ENCODE results near the gene CEACAM16. TPM values are rescaled to one million over a fixed set of nuclear protein-coding genes. Genes with fewer than 3 reads are reported as not detected.
"Not testable (repeated sequence)": the region's sequence is repeated elsewhere in the genome, so short reads cannot be mapped to it uniquely, and the experiment has no call there.

The CEACAM16 gene
- not detected in 2 replicates for total RNA-seq

DNA sequence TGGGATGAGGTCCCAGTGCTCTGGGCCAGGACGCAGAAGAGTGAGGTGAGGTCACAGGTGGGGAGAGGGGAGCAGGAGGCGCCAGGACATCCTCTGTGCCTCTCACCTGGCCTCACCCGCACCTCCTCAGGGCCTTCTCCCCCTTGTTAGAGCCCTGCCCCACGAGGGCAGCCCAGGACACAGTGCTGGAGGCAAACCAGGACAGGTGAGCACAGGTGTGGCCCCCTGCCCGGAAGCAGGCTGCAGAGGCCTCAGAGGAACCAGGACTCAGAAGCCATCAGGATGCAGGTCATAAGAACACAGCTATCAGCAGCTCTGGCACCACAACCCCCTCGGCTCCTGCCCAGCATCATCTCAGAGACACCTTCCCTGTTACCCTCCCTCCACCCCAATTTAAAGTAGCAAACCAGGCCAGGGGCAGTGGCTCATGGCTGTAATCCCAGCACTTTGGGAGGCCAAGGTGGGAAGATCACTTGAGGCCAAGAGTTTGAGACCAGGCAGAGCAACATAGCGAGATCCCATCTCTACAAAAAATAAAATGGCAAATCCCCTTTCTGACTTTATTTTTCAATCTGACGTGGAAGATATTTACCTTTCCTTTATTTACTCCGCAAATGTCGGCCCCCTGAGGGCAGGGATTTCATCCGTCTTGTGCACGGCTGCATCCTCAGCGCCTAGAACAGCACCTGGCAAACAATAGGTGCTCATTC, at the start of gene CEACAM16:
TSS of gene CEACAM16 (plus strand) at position 660 of the 710 bp plus-strand sequence. CDS start 2,306 bp downstream, outside the sequence.
- DNase-seq (ENCODE audit: extremely low read depth, low read depth, low spot score) = no peak

GRCh38 chr19:44649578-44650145, 49.3 kb upstream of the CEACAM16 start:
- DNase-seq (ENCODE audit: extremely low read depth, low read depth, low spot score) = no peak

DNA sequence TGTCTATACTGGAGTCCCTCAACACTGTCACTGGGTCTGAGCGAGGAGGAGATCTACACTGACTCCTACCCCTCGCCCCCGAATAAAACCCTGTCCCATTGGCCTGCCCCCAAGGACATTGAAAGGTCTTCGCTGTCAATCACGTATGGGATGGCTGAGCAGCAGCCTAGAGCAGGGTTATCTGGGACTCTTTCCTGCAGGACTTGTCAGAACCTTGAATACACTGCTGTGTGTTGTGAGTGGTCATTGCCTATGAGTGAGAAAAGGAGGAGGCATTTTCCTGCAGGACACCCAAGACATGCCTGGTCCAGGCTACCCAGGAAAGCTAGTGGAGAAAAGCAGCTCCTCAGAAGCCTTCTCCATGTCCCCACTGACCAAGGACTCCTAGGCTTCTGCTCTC, 45.6 kb upstream of the CEACAM16 start:
- DNase-seq (ENCODE audit: extremely low read depth, low read depth, low spot score) = no peak

GRCh38 chr19:44653977-44654774, 44.8 kb upstream of the CEACAM16 start:
- DNase-seq (ENCODE audit: extremely low read depth, low read depth, low spot score) = no peak

GRCh38 chr19:44657211-44657921, 41.6 kb upstream of the CEACAM16 start:
- DNase-seq (ENCODE audit: extremely low read depth, low read depth, low spot score) = no peak

DNA sequence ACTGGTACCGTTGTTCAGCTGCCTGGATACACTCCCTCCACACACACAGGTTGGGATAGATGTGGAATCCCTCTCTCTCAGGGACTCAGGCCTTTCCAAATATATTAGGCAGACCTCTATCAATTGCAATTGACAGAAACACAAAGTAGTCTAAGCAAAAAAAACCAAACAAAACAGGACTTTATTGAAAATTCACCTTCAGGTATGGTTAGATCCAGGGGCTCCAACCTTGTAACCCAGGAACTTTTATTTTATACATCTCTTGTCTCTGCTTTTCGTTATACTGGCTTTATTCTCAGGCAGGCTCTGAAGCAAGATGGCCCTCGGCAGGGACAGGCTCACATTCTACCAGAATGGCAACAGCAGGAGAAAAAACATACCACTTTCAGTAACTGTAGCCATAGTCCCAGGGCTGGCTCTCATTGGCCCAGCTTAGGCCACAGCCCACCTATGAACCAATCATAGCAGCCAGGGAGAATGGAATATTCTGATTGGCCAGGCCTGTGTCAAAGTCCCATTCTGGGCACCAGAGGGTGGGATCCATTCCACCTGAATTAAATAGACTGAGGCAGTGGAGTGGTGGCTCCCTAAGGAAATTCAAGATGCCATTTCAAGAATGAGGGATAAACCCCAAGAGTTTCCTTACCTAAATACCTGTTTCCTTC, 40.8 kb upstream of the CEACAM16 start:
- no peak for DNase-seq (ENCODE audit: extremely low read depth, low read depth, low spot score)

GRCh38 chr19:44660081-44660480, 38.9 kb upstream of the CEACAM16 start:
- DNase-seq (ENCODE audit: extremely low read depth, low read depth, low spot score) = no peak

DNA sequence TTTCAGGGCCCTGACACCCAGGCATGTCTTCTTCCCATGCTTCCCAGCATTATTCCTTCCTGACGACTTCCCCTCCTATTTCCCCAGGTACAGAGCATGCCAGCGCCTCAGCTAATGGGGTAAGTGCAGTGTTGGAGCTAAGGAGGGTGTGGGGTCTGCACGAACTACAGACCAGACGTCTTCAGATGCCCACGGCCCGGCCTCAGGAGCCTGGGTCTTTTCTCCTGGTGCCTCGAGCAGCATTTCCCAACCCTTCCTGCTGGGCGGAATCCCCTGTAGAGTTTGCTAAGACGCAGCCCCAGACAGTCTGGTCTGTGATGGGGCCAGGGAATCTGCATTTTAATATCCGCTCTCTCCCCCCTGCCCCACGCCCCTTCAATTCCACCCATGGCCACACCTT, 37.7 kb upstream of the CEACAM16 start:
- no peak for DNase-seq (ENCODE audit: extremely low read depth, low read depth, low spot score)

DNA sequence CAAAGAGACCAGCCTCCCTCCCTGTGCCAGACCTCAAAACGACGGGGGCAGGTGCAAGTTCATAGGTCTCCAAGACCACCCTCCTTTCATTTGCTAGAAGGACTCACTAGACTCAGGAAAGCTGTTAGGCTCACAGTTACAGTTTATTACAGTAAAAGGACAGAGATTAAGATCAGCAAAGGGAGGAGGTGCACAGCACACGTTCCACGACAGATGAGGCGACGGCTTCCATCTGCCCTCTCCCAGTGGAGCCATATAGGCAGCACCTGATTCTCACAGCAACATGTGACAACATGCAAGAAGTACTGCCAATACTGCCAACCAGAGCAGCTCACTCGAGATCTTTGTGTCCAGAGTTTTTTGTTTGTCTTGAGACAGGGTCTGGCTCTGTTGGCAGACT, 37.0 kb upstream of the CEACAM16 start:
- no peak for DNase-seq (ENCODE audit: extremely low read depth, low read depth, low spot score)

DNA sequence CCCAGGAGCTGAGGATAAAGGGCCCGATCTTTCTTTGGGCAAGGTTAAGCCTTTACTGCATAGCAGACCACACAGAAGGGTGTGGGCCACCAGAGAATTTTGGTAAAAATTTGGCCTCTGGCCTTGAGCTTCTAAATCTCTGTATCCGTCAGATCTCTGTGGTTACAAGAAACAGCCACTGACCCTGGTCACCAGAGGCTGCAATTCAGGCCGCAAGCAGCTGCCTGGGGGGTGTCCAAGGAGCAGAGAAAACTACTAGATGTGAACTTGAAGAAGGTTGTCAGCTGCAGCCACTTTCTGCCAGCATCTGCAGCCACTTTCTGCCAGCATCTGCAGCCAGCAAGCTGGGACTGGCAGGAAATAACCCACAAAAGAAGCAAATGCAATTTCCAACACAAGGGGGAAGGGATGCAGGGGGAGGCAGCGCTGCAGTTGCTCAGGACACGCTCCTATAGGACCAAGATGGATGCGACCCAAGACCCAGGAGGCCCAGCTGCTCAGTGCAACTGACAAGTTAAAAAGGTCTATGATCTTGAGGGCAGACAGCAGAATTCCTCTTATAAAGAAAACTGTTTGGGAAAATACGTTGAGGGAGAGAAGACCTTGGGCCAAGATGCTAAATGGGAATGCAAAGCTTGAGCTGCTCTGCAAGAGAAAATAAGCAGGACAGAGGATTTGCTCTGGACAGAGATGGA, 36.1 kb upstream of the CEACAM16 start:
- DNase-seq (ENCODE audit: extremely low read depth, low read depth, low spot score) = no peak

- no peak for DNase-seq (ENCODE audit: extremely low read depth, low read depth, low spot score)
Observed at GRCh38 chr19:44663996-44664395, 35.0 kb upstream of the CEACAM16 start.

- no peak for DNase-seq (ENCODE audit: extremely low read depth, low read depth, low spot score)
Observed at GRCh38 chr19:44664976-44665375, 34.0 kb upstream of the CEACAM16 start.

DNA sequence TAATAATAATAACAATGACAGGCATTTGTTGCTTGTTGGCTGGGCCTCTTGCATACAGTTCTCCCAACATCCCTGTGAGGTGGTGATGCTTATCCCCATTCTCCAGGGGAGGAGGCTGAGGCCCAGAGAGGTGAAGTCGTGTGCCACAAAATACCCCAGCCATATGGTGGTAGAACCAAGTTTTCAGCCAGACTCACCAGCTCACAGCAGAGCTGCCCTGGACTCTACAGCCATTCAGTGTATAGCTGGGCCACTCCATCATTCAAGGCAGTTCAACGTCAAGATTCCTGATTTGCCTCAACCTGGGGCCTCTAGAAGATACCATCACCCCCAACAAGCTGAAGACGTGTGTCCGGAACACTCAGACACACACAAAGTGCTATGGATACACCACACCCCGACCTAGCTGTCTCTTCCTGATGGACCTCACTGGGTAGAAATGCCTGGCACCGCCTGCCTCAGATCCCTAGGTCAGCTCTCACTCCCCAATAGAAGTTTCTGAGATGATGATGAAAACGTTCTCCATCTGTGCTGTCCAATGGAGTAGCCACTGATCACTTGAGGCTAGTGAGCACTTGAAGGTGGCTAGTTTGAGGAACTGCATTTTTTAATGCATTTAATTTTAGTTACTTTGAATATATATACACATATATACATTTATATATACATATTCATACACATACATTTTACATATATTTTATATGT, 31.9 kb upstream of the CEACAM16 start:
- no peak for DNase-seq (ENCODE audit: extremely low read depth, low read depth, low spot score)

GRCh38 chr19:44668985-44669764, 29.8 kb upstream of the CEACAM16 start:
- no peak for DNase-seq (ENCODE audit: extremely low read depth, low read depth, low spot score)

- DNase-seq (ENCODE audit: extremely low read depth, low read depth, low spot score) = not testable (repeated sequence)
Observed at GRCh38 chr19:44670027-44670426, 28.9 kb upstream of the CEACAM16 start.

GRCh38 chr19:44671400-44671799, 27.6 kb upstream of the CEACAM16 start, which contains the start of gene CEACAM19:
Gene CEACAM19 (plus strand): TSS chr19:44671482. CDS start chr19:44671932, 450 bp downstream.
- no peak for DNase-seq (ENCODE audit: extremely low read depth, low read depth, low spot score)

GRCh38 chr19:44672226-44672625, 26.7 kb upstream of the CEACAM16 start:
- no peak for DNase-seq (ENCODE audit: extremely low read depth, low read depth, low spot score)

DNA sequence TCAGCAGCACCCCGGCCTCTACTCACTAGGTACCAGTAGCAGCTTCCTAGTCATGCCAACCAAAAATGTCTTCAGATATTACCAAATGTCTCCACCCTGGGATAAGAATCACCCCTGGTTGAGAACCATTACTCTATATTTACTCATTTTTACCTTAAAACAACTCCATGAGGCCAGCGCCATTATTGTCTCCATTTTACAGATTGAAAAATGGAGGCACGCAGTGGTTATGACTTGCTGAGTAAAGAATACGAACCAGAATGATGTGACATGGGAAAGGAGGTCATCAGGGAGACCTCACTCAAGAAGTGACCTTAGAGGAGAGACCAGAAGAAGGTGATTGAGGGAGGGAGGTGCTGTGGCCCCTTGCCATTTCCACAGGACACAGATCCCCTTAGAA, 25.4 kb upstream of the CEACAM16 start:
- no peak for DNase-seq (ENCODE audit: extremely low read depth, low read depth, low spot score)

Measured in glomerular endothelial cell (primary cell).